Heart right ventricle (tissue), 16 donors: ENCODE results near the gene PRG3. TPM values are rescaled to one million over a fixed set of nuclear protein-coding genes. Genes with fewer than 3 reads are reported as not detected.
"Not testable (repeated sequence)": the region's sequence is repeated elsewhere in the genome, so short reads cannot be mapped to it uniquely, and the experiment has no call there.

Source experiments
- ATAC-seq, 8 donors: fragments of 200-7000 bp; cut with Tn5 transposase; one replicate each; pipeline ENCODE4 v1.9.1; 2020; ENCODE audit warnings: mild to moderate bottlenecking in 8 of 8, moderate library complexity in 8 of 8, moderate number of reproducible peaks in 1 of 8
- DNase-seq, 2 donors: peaks; one replicate each; pipeline ENCODE4 v3.0.0-alpha.2; 2020
- H3K27ac ChIP-seq, 10 donors: fragments of 200-600 bp; sonication (generic) in 2 of 10; one replicate each; pipeline versions ENCODE4 v1.5.0 to v1.8.0; 2020 to 2022; ENCODE audit warnings: mild to moderate bottlenecking in 3 of 10
- H3K27me3 ChIP-seq, 7 donors: fragments of 200-600 bp; one replicate each; pipeline ENCODE4 v1.8.0; 2021 to 2022; ENCODE audit warnings: mild to moderate bottlenecking in 2 of 7
- H3K36me3 ChIP-seq, 9 donors: fragments of 200-600 bp; sonication (generic) in 1 of 9; one replicate each; pipeline versions ENCODE4 v1.5.0 to v1.8.0; 2020 to 2022; ENCODE audit warnings: mild to moderate bottlenecking in 2 of 9
- H3K4me1 ChIP-seq, 9 donors: fragments of 200-600 bp; sonication (generic) in 1 of 9; one replicate each; pipeline versions ENCODE4 v1.5.0 to v1.8.0; 2020 to 2022; ENCODE audit warnings: mild to moderate bottlenecking in 4 of 9
- H3K4me3 ChIP-seq, 10 donors: fragments of 200-600 bp; sonication (generic) in 2 of 10; one replicate each; pipeline versions ENCODE4 v1.5.0 to v1.8.0; 2020 to 2022; ENCODE audit warnings: mild to moderate bottlenecking in 7 of 10, moderate library complexity in 2 of 10
- H3K9me3 ChIP-seq, 11 donors: fragments of 200-600 bp in 10 of 11; sonication (generic) in 2 of 11; one replicate each; pipeline versions ENCODE4 v1.5.0 to v1.8.0; 2013 to 2022; ENCODE audit warnings: mild to moderate bottlenecking in 2 of 11, control low read depth in 1 of 11, moderate library complexity in 1 of 11
- CTCF ChIP-seq, 9 donors: fragments of 200-600 bp; sonication (generic) in 2 of 9; IDR thresholded peaks; one replicate each; pipeline versions ENCODE4 v1.5.0 to v1.8.0; 2021 to 2022; ENCODE audit warnings: antibody characterized with exemption in 9 of 9, mild to moderate bottlenecking in 5 of 9, moderate library complexity in 1 of 9
- WGBS, 2 donors: extraction: QIAGEN DNeasy Blood & Tissue Kit; methylation state at CpG; one replicate each; pipeline ENCODE4 v1.1.7; 2013; ENCODE audit warnings: inconsistent platforms in 1 of 2; 5-methylcytosine and 5-hydroxymethylcytosine counted together
- intact Hi-C, 10 donors: fragments of 100-400 bp; cut with DNase I; formaldehyde crosslinking; loops; one replicate each; pipeline versions ENCODE4 v1.11.1 to v1.14.2; 2022
- polyA plus RNA-seq, 2 donors: library from polyadenylated mRNA; stranded (reverse); fragments of 200-250 nt; gene quantifications; one replicate each; pipeline ENCODE4 v1.2.3, GENCODE V29; 2013
- total RNA-seq, 10 donors: library from RNA; stranded (reverse); fragmentation: NEBNext Ultra II Directional in 3 of 10; extraction: Animal tissue kit (Norgen Biotek cat#: 25700) in 3 of 10; gene quantifications; one replicate each; pipeline versions ENCODE4 v1.2.1 to v1.2.4, GENCODE V29; 2021 to 2023
- donor health status: Arrhythmogenic right ventricular cardiomyopathy.
- donor health status: ischemic (EF 13 %, LVEDD 7.1; RV severe dilation, severe dysfunction).
- donor health status: healthy with polysubstance abuse.
- donor health status: DM: no; HTN: yes; CAD: no.
- donor health status: DM: no; HTN: no; CAD: no.
- donor health status: ischemic (EF 25% LVEDD 6.9; RV normal size, moderate dysfunction).
- donor health status: ischemic (EF 25% LVEDD 5.7; RV mildly dilated, moderate dysfunction).
- donor health status: healthy.
- donor health status: DM: yes; HTN: yes; CAD: no.
- donor health status: Ischemic cardiomyopathy.
- donor health status: ischemic (EF 35%, LVEDD 5.7; RV mildly dilated, moderate dysfunction).
- donor health status: nonischemic (EF 11% LVEDD 7.7; RV severe dilation, severe dysfunction).
- donor health status: DM: yes; HTN: yes; CAD: no.
- donor health status: PGD.
- donor health status: ischemic (EF 29% LVEDD 5.4; RV normal size, mild dysfunction).
- donor health status: nonischemic (EF 23%, LVEDD 6.1; RV moderate dilation, normal function).

Gene PRG3
- total and polyA plus RNA-seq, 12 donors: not detected

GRCh38 chr11:57368106-57368844 lies 12.7 kb downstream of the PRG3 start:
- 60 to 73% methylated on average over 19 of the region's 19 CpGs for WGBS, 2 donors
- no peak overlapping the region for H3K27ac ChIP-seq
- no peaks in the 10 kb centered on the region for H3K36me3 ChIP-seq
- no peak for DNase-seq
- H3K4me3 ChIP-seq: no peak overlapping the region
- no peaks in the 10 kb centered on the region for H3K9me3 ChIP-seq
- TF ChIP-seq CTCF (IDR thresholded peaks at IDR 0.05): no peak
- intact Hi-C loops: no loop called here
- ATAC-seq: peak in 4 of 8 donors; percentile 18 to 69 (median 47)
- no peaks in the 10 kb centered on the region for H3K27me3 ChIP-seq
- H3K4me1 ChIP-seq: peaks cover 0 to 41% (median 15%) of the 10 kb centered on the region in 9 donors

- no peak overlapping the region for H3K4me3 ChIP-seq
- no peaks in the 10 kb centered on the region for H3K9me3 ChIP-seq
- WGBS, 2 donors: 73 to 83% methylated on average over 9 of the region's 9 CpGs
- H3K27ac ChIP-seq: no peak overlapping the region
- TF ChIP-seq CTCF (IDR thresholded peaks at IDR 0.05): no peak
- intact Hi-C loops: no loop called here
- DNase-seq: no peak
- H3K36me3 ChIP-seq: no peaks in the 10 kb centered on the region
- H3K4me1 ChIP-seq: peaks cover 0 to 16% (median 5%) of the 10 kb centered on the region in 9 donors
- no peak for ATAC-seq
- no peaks in the 10 kb centered on the region for H3K27me3 ChIP-seq
Measured at GRCh38 chr11:57364851-57365660, 15.9 kb downstream of the PRG3 start.

GRCh38 chr11:57363131-57364080 lies 17.5 kb downstream of the PRG3 start:
- intact Hi-C loops: no loop called here
- Histone ChIP-seq H3K9me3 (no peaks in the 10 kb centered on the region), H3K4me1 (peaks cover 0 to 15% (median 4%) of the 10 kb centered on the region in 9 donors), H3K27ac (no peak overlapping the region), H3K4me3 (no peak overlapping the region), H3K27me3 (no peaks in the 10 kb centered on the region), H3K36me3 (no peaks in the 10 kb centered on the region)
- no peak for TF ChIP-seq CTCF (IDR thresholded peaks at IDR 0.05)
- ATAC-seq (no peak), DNase-seq (no peak)
- WGBS, 2 donors: 55 to 59% methylated on average over 7 of the region's 7 CpGs

- no peak for ATAC-seq
- no peaks in the 10 kb centered on the region for H3K27me3 ChIP-seq
- H3K36me3 ChIP-seq: no peaks in the 10 kb centered on the region
- H3K4me1 ChIP-seq: peaks cover 0 to 25% (median 12%) of the 10 kb centered on the region in 9 donors
- no peak for DNase-seq
- H3K27ac ChIP-seq: no peak overlapping the region
- no peak overlapping the region for H3K4me3 ChIP-seq
- intact Hi-C loops: no loop called here
- WGBS, 2 donors: 89 to 92% methylated on average over 3 of the region's 3 CpGs
- no peak for TF ChIP-seq CTCF (IDR thresholded peaks at IDR 0.05)
- H3K9me3 ChIP-seq: no peaks in the 10 kb centered on the region
Measured at GRCh38 chr11:57361926-57362325, 19.0 kb downstream of the PRG3 start.

GRCh38 chr11:57361420-57361819 lies 19.5 kb downstream of the PRG3 start:
- H3K27me3 ChIP-seq, DNase-seq, H3K27ac ChIP-seq, H3K4me3 ChIP-seq, ATAC-seq, intact Hi-C loops, H3K36me3 ChIP-seq, H3K9me3 ChIP-seq: not testable (repeated sequence)
- H3K4me1 ChIP-seq: peaks cover 0 to 26% (median 12%) of the 10 kb centered on the region in 9 donors
